Glutamatergic neuron (in vitro differentiated cells): ENCODE results near the gene PPP1R26. TPM values are rescaled to one million over a fixed set of nuclear protein-coding genes. Genes with fewer than 3 reads are reported as not detected.
A peak's percentile ranks its signal among the peaks of the same experiment; 100 is the strongest.

Source experiments
- DNase-seq: peaks from one replicate; pipeline ENCODE4 v3.0.0; 2022
- H3K27ac Mint-ChIP-seq: one replicate; pipeline ENCODE4 v1.8.0; 2020; ENCODE audit warnings: mild to moderate bottlenecking, mixed read lengths, inconsistent platforms; ENCODE audit not compliant: unreplicated experiment
- H3K27me3 Mint-ChIP-seq: one replicate; pipeline ENCODE4 v1.8.0; 2020; ENCODE audit warnings: mild to moderate bottlenecking, moderate library complexity, mixed read lengths, inconsistent platforms; ENCODE audit not compliant: unreplicated experiment
- H3K36me3 Mint-ChIP-seq: one replicate; pipeline ENCODE4 v1.8.0; 2020; ENCODE audit warnings: mild to moderate bottlenecking, mixed read lengths, inconsistent platforms; ENCODE audit not compliant: unreplicated experiment
- H3K4me1 Mint-ChIP-seq: one replicate; pipeline ENCODE4 v1.8.0; 2020; ENCODE audit warnings: mild to moderate bottlenecking, low read depth, mixed read lengths, inconsistent platforms; ENCODE audit not compliant: unreplicated experiment
- H3K4me3 Mint-ChIP-seq: one replicate; pipeline ENCODE4 v1.8.0; 2020; ENCODE audit warnings: mild to moderate bottlenecking, mixed read lengths, inconsistent platforms; ENCODE audit not compliant: unreplicated experiment
- H3K9me3 Mint-ChIP-seq: one replicate; pipeline ENCODE4 v1.8.0; 2020; ENCODE audit warnings: mild to moderate bottlenecking, moderate library complexity, mixed read lengths, inconsistent platforms; ENCODE audit not compliant: unreplicated experiment
- total RNA-seq: library from RNA; stranded (reverse); fragmentation: NEBNext Ultra II Directional; extraction: Animal tissue kit (Norgen Biotek cat#: 25700); gene quantifications from one replicate; pipeline ENCODE4 v1.2.1, GENCODE V29; 2021; ENCODE audit not compliant: unreplicated experiment
- TF ChIP-seq, protein P1 (sequence below): fragments of 200-600 bp; sonication (generic); IDR thresholded peaks from one replicate; pipeline ENCODE4 v1.5.0; 2021; ENCODE audit not compliant: partially characterized antibody, unreplicated experiment

The PPP1R26 gene
- total RNA-seq, 1 donor from 2014 or later: 22.2 TPM

DNA sequence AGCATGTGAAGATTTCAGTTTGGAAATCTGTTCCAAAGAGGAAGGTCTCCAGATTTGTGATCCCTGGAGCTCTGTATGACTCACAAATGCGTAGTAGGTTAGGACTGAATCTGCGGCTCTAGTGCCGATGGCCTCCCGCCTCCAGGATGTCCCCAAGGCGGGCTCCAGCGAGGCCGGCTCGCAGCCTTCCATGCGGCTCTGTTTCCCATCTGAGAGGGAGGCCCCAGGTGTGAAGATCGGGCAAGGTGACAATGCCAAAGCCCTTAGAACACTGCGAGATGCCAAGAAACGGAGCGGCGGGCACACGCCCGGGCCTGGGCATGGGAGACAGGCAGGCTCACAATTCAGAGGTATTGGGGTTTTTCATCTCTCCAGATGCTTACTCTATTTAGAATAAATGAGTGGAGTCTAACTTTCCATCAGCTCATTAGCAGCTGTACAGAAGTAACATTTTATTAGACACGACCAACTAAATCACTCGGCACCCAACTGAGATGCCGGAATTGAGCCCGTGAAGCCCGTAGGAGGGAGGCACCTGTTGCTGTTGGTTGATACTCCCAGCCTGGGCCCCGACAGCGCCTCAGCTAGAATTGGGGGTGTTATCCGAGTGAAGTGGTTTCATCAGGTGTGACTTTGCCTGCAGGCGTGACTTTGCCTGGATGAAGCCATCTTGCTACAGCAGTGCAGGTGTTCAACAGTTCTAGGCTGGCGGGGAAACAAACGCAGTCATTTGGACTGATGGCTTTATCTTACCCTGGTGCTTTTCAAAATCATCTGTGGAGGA is 13.5 kb downstream of the PPP1R26 start:
- peaks cover 8% of the 10 kb centered on the region for H3K27me3 Mint-ChIP-seq
- TF ChIP-seq, protein P1, sequence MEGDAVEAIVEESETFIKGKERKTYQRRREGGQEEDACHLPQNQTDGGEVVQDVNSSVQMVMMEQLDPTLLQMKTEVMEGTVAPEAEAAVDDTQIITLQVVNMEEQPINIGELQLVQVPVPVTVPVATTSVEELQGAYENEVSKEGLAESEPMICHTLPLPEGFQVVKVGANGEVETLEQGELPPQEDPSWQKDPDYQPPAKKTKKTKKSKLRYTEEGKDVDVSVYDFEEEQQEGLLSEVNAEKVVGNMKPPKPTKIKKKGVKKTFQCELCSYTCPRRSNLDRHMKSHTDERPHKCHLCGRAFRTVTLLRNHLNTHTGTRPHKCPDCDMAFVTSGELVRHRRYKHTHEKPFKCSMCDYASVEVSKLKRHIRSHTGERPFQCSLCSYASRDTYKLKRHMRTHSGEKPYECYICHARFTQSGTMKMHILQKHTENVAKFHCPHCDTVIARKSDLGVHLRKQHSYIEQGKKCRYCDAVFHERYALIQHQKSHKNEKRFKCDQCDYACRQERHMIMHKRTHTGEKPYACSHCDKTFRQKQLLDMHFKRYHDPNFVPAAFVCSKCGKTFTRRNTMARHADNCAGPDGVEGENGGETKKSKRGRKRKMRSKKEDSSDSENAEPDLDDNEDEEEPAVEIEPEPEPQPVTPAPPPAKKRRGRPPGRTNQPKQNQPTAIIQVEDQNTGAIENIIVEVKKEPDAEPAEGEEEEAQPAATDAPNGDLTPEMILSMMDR: no peak
- DNase-seq: peak; percentile 4
- H3K27ac Mint-ChIP-seq: no peak overlapping the region
- H3K4me1 Mint-ChIP-seq: peaks cover 13% of the 10 kb centered on the region
- H3K36me3 Mint-ChIP-seq: no peaks in the 10 kb centered on the region
- H3K9me3 Mint-ChIP-seq: no peaks in the 10 kb centered on the region
- H3K4me3 Mint-ChIP-seq: no peak overlapping the region

DNA sequence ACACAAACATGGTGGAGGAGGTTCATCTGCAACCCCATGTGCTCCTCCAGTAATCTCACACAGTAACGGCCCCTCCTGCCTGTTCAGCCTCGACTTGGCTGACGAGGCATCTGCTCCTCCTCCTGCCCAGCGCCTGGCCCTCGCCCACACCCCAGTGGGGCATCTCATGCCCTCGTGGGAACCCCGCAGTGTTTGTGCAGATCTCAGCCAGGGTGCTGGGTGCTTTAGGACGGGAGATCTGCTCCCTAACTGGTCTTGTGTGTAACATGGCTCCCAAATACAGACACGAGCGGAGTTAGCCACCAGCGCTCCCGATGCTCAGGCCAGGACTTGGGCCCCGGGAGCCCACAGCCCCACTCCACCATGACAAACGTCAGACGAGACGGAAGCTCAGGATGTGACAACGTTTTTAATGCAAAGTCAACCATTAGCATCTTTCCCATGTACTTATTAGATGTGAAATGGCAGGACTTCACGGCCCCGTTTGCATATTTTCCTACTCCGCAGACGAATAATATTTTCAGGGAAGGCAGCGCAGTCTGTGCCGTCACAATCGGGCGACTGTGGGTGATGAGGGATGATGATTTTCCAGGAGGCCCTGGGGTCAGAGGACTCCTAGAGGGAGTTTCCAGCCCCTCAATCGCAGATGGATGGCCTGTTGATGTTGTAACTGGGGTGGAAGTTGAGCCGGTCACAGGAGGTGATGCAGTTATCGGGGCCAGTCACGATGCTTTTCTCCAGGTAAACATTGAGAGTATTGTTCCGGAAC is 15.4 kb downstream of the PPP1R26 start:
- Mint-ChIP-seq H3K27ac (no peak overlapping the region), H3K27me3 (peaks cover 3% of the 10 kb centered on the region), H3K4me1 (peaks cover 5% of the 10 kb centered on the region), H3K9me3 (no peaks in the 10 kb centered on the region), H3K4me3 (no peak overlapping the region), H3K36me3 (no peaks in the 10 kb centered on the region)
- TF ChIP-seq, protein P1: no peak
- no peak for DNase-seq

GRCh38 chr9:135498381-135499126 is 19.0 kb downstream of the PPP1R26 start:
- H3K27ac Mint-ChIP-seq: peak overlapping the region; percentile 28
- peaks cover 6% of the 10 kb centered on the region for H3K27me3 Mint-ChIP-seq
- H3K9me3 Mint-ChIP-seq: no peaks in the 10 kb centered on the region
- H3K4me1 Mint-ChIP-seq: peaks cover 3% of the 10 kb centered on the region
- DNase-seq: no peak
- no peaks in the 10 kb centered on the region for H3K36me3 Mint-ChIP-seq
- TF ChIP-seq, protein P1: no peak
- peak overlapping the region; percentile 72 for H3K4me3 Mint-ChIP-seq

DNA sequence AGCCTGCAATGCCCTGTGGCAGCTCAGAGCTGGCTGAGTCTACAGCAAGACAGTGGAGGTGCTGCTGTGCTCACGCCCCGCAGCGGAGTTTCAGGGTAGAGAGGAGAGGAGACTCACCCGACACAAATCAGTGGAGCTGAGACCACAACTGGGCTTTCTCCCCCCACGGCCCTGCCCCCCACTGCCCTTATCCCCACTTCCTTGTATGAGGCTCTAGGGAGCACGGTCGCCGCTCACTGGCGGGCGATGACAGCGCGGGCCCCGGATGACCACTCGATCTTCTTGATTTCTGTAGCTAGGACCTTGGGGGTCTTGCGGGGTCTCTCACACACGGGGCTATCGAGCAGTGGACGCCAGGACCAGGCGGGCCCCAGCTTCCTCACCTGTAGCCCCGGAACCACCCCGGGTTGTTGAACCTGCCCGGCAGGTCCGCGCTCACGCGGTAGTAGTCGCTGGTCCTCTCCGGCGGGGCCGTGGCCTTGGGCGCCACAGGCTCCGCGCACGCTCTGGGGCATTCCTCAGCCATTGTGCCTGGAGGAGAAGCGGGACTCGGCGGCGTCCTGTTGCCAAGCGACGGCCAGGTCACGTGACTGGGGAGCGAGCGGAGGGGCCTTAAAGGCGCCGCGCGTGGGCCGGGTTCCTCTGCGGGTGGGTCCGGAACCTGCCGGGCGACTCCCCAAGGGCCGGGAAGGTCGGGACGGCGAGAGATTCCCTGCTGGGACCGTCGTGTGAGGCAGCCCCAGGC is 19.9 kb downstream of the PPP1R26 start:
- H3K27me3 Mint-ChIP-seq: peaks cover 6% of the 10 kb centered on the region
- DNase-seq: peak; percentile 96
- H3K4me1 Mint-ChIP-seq: peaks cover 3% of the 10 kb centered on the region
- no peaks in the 10 kb centered on the region for H3K36me3 Mint-ChIP-seq
- H3K27ac Mint-ChIP-seq: no peak overlapping the region
- H3K4me3 Mint-ChIP-seq: peak overlapping the region; percentile 72
- TF ChIP-seq, protein P1: no peak
- no peaks in the 10 kb centered on the region for H3K9me3 Mint-ChIP-seq
